Retina (tissue), 1 donor: ENCODE data around the gene ANK3.
"Not testable (repeated sequence)": the region's sequence is repeated elsewhere in the genome, so short reads cannot be mapped to it uniquely, and the experiment has no call there.

Source experiments
- DNase-seq: peaks from one replicate; pipeline ENCODE4 v3.0.0-alpha.2; 2016

The ANK3 gene

DNA sequence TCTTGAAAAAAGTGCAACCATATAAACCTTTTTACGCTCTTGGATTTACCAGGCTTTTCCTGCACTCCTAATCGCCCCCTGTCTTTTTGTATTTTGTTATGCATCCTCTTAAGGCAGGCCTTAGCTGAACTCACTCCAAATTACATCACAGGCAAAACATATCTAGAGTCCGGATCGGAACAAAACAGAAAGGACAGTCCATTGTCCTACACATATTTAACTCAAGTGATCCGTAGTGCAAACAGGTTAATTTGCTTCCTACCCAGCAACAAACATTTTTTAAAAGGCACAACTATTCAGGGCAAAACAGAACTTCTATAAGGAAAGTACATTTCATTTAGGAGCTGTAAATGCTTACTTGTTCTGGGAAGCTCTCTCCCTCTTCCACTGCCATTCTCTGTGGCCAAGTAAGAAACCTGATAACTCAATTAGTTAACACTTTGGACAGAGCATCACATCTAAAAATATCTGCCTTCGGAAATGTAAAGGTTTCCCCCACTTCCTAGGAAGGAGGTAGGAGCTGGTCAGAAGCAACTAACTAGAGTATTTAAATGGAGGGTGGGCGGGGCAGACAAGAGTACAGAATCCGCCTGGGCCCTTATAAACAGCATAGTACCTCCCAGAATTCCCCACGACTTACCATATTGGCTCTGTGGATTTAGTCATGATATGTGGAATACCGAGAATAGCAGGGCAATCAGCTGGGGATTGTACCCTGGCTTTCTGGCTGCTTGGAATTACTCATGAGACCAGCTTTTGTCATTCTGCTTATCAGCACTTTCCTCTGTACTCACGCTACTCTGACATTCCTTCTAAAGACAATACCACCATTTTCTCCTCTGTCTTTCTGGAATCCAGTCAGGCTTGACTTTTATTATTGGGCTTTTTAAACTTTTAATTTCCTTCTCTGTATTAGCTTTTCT is 89.5 kb downstream of the ANK3 start:
- no peak for DNase-seq

- DNase-seq = no peak
Measured at GRCh38 chr10:60299390-60299778, 90.3 kb downstream of the ANK3 start.

GRCh38 chr10:60298408-60299389 is 91.0 kb downstream of the ANK3 start:
- DNase-seq = no peak

DNA sequence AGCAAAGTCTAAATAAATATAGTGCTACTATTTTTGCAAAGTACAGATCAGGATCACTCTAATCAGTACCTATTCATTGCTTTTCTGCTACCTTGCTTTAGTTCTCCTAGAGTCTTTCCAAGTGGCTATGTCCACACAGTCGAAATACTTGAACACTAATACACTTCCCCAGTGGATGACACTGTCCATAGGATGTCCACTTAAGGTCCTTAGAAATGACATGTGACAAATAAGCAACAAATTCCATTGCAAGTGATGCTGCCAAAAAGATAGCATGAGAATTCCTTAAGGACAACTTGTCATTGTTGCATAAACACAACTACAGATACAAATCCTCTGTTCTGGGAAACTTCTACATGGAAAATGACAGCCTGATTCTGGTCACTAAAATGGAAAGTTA is 93.6 kb downstream of the ANK3 start:
- no peak for DNase-seq

DNA sequence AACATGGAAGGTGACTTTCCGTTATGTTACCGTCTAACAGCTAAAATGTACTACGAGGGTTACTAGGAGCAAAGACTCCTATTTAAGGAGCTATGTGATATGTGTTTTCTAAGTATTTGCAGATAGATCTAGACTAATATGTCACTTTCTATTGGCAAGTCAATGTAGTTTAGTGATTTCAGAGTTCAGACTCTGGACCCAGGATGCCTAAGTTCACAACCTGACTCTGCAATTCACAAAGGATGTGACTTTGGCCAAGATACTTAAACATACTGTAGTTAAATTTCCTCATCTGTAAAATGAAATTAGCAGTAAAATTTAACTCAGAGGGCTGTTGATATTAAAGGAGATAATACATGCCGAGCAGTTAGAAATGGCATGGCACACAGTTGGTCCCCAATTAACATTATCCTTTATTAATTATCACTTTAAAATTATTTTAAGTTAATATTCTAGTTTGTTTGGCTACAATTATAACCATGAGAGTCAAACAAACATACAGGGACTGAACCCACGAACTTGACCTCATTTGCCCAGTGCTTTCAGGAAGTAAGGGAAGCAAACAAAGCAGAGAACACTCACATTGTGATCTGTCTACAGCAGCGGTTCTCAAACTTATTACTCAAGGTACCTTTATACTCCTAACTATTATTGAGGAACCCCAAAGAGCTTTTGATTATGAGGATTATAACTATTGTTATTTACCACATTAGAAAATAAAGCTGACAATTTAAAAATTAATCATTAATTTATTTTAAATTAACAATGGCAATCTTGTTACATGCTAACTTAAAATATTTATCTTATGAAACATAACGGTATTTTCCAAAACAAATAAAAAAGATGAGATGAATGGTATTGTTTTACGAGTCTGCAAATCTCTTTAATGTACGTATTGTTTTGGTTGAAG is 94.4 kb downstream of the ANK3 start:
- DNase-seq = no peak

GRCh38 chr10:60293581-60294175 is 96.0 kb downstream of the ANK3 start:
- no peak for DNase-seq

DNA sequence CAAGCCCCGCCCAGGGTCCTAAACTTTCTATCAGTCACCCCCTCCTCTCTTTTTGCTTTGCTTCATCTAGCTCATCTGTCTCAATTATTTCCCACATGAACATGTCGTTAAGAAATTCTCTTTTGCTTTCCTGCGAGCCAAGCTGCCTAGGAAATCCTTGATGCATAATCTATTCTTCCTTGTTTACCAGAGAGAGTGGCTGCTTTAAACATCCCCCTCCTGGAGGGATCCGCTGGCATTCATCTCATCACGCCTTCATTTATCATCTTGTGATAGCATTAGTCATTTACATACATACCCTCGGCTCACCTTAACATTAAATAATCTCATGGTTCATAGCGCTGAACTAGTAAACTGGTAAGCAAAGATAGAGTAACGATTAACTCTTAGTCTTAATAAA is 96.7 kb downstream of the ANK3 start:
- no peak for DNase-seq

DNA sequence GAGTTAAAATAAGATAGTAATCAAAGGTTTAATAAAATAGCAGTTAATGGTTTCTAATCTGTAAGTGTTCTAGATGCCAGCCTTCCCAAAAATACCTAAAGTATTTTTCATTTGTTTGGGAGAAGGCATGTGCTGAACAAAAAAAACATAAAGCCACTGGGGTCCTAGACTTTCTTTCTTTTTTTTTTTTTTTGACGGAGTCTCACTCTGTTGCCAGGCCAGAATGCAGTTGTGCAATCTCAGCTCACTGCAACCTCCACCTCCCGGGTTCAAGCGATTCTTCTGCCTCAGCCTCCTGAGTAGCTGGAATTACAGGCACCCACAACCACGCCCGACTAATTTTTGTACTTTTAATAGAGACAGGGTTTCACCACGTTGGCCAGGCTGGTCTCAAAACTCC is 97.1 kb downstream of the ANK3 start:
- not testable (repeated sequence) for DNase-seq

- no peak for DNase-seq
Measured at GRCh38 chr10:60291344-60291930, 98.2 kb downstream of the ANK3 start.

GRCh38 chr10:60290558-60290957 is 99.1 kb downstream of the ANK3 start:
- DNase-seq = no peak

GRCh38 chr10:60289800-60290199 is 99.9 kb downstream of the ANK3 start:
- no peak for DNase-seq

GRCh38 chr10:60288256-60288655 is 101.4 kb downstream of the ANK3 start:
- DNase-seq = no peak

DNA sequence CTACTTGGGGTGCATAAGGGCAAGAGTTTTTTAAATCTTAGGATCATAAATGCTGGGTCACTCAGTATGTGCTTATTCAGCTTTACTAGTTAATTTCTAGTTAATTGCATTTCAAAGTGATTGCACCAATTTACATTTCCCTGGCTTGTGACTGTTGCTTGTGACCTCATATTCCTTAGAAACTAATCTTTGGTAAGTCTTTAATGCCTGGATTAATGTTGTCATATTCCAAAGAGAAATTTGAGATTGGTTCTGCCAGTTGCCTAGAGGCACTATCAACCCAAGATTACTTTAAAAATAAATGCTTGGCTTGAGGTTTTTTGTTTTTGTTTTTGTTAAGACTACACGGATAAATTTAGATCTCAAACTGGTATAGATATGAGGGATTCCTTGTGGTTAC is 103.1 kb downstream of the ANK3 start:
- no peak for DNase-seq

GRCh38 chr10:60283397-60283796 is 106.3 kb downstream of the ANK3 start:
- no peak for DNase-seq

- no peak for DNase-seq
Measured at GRCh38 chr10:60282771-60283353, 106.8 kb downstream of the ANK3 start.

GRCh38 chr10:60281792-60282353 is 107.8 kb downstream of the ANK3 start:
- DNase-seq = peak; percentile 46

DNA sequence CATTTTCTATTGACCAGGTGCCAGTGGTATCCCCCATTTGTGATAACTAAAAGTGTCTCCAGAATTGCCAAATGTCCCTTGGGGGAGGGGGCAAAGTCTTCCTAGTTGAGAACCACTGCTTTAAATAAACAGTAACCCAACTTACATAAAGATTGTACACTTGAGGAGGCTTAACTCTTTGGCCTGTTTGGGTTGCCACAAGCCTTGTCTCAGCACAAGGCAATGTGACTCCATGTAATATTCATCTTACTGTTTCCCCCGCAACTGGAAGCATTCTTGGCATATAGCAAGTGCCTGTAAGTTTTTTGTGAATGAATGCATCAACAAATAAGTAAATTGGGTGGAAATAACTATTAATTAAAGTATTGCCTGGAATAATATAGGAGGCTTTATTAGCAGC is 108.3 kb downstream of the ANK3 start:
- no peak for DNase-seq

DNA sequence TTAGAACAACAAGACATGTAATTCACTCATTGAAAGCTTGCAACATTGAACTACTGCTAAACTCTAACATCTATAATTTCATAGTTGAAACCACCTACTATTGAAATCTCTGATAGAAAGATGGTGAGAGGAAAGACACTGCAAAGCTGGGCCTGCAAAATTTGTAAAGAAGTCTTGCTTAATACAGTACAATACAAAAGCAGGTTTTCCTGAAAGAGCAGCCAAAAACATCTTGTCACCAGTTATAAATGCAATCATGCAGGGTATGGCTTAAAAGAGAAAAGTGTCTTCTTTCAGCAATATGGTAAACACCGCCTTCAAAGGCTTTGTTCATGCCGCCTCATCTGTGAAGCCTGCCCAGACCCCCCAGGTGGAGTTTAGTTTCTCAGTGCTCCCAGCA is 109.2 kb downstream of the ANK3 start:
- no peak for DNase-seq

DNA sequence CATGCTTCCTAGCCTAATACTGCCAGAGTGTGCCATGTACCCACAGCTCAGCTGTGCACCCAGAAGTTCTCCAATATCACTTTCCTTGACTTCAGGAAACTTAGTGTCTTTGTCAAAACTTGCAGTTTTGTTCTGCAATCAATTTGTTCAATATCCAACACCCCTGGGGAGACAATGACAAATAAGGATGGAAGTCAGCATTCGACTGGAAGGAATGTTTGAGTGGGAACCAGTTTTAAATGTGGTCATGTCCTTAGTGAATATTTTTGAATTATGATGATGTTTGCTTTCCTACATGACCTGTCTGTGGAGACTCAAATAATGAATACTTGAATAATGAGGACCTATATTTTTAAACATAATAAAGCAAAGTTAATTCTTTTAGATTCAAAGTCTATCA is 112.0 kb downstream of the ANK3 start:
- no peak for DNase-seq

GRCh38 chr10:60276232-60276631 is 113.4 kb downstream of the ANK3 start:
- no peak for DNase-seq
